ENCODE results near the gene NUP210.

The NUP210 gene

GRCh38 chr3:13389378-13389777 lies 30.7 kb downstream of the NUP210 start:
- peaks cover 86% of the 10 kb centered on the region for H3K36me3 ChIP-seq
- TF ChIP-seq CTCF (IDR thresholded peaks at IDR 0.05; ENCODE audit: low read depth, low read length), result no peak

GRCh38 chr3:13388816-13389215 lies 31.3 kb downstream of the NUP210 start:
- DNase-seq, result no peak
- no peak overlapping the region for H3K4me3 ChIP-seq (ENCODE audit: low read depth, low read length)
- no peak overlapping the region for H3K27ac ChIP-seq
- peaks cover 88% of the 10 kb centered on the region for H3K36me3 ChIP-seq
- no peaks in the 10 kb centered on the region for H3K27me3 ChIP-seq (ENCODE audit: insufficient read depth, low read depth, severe bottlenecking)
- H3K9me3 ChIP-seq (ENCODE audit: severe bottlenecking), result no peaks in the 10 kb centered on the region
- TF ChIP-seq CTCF (IDR thresholded peaks at IDR 0.05; ENCODE audit: low read depth, low read length), result no peak

More at GRCh38 chr3:13389378-13389777, 30.7 kb downstream of the NUP210 start:
- Histone ChIP-seq H3K27me3 (ENCODE audit: insufficient read depth, low read depth, severe bottlenecking) (no peaks in the 10 kb centered on the region), H3K9me3 (ENCODE audit: severe bottlenecking) (no peaks in the 10 kb centered on the region), H3K27ac (no peak overlapping the region), H3K4me3 (ENCODE audit: low read depth, low read length) (no peak overlapping the region)
- no peak for DNase-seq

- DNase-seq, result no peak
These were observed 34.7 kb downstream of the NUP210 start for GRCh38 chr3:13385373-13385965.

GRCh38 chr3:13380971-13381370 lies 39.2 kb downstream of the NUP210 start:
- H3K4me3 ChIP-seq (ENCODE audit: low read depth, low read length), result no peak overlapping the region
- H3K9me3 ChIP-seq (ENCODE audit: severe bottlenecking), result no peaks in the 10 kb centered on the region
- peaks cover 76% of the 10 kb centered on the region for H3K36me3 ChIP-seq
- TF ChIP-seq CTCF (IDR thresholded peaks at IDR 0.05; ENCODE audit: low read depth, low read length), result no peak
- no peaks in the 10 kb centered on the region for H3K27me3 ChIP-seq (ENCODE audit: insufficient read depth, low read depth, severe bottlenecking)
- no peak overlapping the region for H3K27ac ChIP-seq
- DNase-seq, result no peak

More at GRCh38 chr3:13385373-13385965, 34.7 kb downstream of the NUP210 start:
- Histone ChIP-seq H3K27me3 (ENCODE audit: insufficient read depth, low read depth, severe bottlenecking) (no peaks in the 10 kb centered on the region), H3K9me3 (ENCODE audit: severe bottlenecking) (no peaks in the 10 kb centered on the region), H3K27ac (no peak overlapping the region), H3K4me3 (ENCODE audit: low read depth, low read length) (no peak overlapping the region), H3K36me3 (peaks cover 80% of the 10 kb centered on the region)
- no peak for TF ChIP-seq CTCF (IDR thresholded peaks at IDR 0.05; ENCODE audit: low read depth, low read length)

- no peaks in the 10 kb centered on the region for H3K9me3 ChIP-seq (ENCODE audit: severe bottlenecking)
- peaks cover 73% of the 10 kb centered on the region for H3K36me3 ChIP-seq
- DNase-seq, result no peak
- no peaks in the 10 kb centered on the region for H3K27me3 ChIP-seq (ENCODE audit: insufficient read depth, low read depth, severe bottlenecking)
- no peak for TF ChIP-seq CTCF (IDR thresholded peaks at IDR 0.05; ENCODE audit: low read depth, low read length)
- H3K4me3 ChIP-seq (ENCODE audit: low read depth, low read length), result no peak overlapping the region
- no peak overlapping the region for H3K27ac ChIP-seq
These were observed 40.8 kb downstream of the NUP210 start for GRCh38 chr3:13379201-13379830.
